Stimulated activated CD8-positive, alpha-beta memory T cell treated with anti-CD3 and anti-CD28 coated beads, Interleukin-15, amount 100 ng/mL, for 24 hours (primary cell): Measurements from ENCODE around the gene CLIC5.
"Not testable (repeated sequence)": the region's sequence is repeated elsewhere in the genome, so short reads cannot be mapped to it uniquely, and the experiment has no call there.

ENCODE experiments used
- DNase-seq: peaks from one replicate; pipeline ENCODE4 v3.0.0-alpha.2; 2020; ENCODE audit warnings: low read depth

CLIC5 gene

DNA sequence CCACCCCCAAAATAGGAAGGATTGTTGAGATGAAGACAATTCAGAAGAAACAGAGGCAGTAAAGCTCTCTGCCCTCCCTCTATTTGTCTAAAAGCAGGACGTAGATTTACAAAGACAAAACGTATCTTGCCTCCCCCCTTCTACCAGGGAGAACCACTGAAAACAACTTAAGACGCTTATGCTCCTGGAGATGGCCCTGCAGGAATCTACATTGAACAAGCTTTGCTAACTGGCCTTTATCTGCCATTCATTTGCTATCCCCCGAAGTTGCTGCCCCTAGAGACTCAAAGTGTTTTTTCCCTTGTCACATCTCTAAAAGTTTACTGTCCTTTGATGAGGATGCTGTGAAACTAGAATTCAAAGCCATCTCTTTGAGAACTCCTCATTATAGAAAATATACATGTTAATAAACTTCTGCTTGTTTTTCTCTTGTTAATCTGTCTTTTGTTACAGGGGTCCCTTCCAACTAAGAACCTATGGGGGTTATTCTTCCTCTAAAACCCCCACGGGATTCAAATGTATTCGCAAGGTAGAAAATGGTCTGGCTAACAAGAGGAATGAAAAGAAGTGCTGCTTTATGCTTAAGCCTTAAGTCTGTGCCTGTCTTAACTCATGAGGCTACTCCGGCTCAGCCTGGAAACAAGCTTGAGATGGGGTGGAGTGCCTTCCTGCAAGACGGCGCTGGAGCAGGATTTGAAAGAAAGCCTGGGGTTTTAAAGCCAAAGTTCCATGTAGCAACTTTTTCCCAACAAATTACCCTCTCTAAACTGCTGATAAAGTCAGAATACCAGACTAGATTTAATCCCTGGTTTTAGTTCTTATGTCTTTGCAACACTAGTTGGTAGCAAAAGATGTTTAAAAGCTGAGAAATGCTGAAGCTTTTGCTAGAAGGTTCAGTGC is 88.0 kb downstream of the CLIC5 start:
- no peak for DNase-seq

GRCh38 chr6:45926423-45926822 is 89.2 kb downstream of the CLIC5 start:
- not testable (repeated sequence) for DNase-seq

DNA sequence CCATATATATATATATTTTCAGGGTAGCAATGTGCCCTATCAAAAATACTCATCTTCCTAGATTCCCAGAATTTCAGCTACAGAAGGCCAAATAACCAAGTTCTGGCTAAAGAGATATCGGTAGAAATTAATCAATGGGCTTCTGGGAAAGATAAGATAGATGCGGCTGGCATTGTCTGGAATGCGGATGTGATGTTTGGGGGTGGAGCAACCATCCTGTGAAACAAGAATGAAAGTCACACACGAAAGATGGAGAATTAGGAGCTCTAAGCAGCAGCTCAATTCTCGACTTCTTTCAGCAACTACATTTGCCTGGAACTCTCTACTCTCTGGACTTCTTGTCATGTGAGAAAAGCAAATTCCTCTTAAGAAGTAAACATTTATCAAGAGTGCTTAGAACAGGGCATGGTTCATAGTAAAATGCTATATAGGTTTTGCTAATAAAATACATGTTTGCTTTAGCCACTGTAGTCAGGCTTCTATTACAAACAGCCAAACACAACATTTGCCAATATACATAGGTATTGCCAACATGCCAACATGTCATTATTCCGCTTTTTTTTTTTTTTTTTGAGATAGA is 90.8 kb downstream of the CLIC5 start:
- DNase-seq = no peak

GRCh38 chr6:45923831-45924391 is 91.7 kb downstream of the CLIC5 start:
- DNase-seq = no peak

GRCh38 chr6:45922728-45923351 is 92.8 kb downstream of the CLIC5 start:
- DNase-seq = peak; percentile 12

GRCh38 chr6:45921691-45922281 is 93.9 kb downstream of the CLIC5 start:
- DNase-seq = no peak

- DNase-seq = no peak
Measured at GRCh38 chr6:45920819-45921511, 94.7 kb downstream of the CLIC5 start.

DNA sequence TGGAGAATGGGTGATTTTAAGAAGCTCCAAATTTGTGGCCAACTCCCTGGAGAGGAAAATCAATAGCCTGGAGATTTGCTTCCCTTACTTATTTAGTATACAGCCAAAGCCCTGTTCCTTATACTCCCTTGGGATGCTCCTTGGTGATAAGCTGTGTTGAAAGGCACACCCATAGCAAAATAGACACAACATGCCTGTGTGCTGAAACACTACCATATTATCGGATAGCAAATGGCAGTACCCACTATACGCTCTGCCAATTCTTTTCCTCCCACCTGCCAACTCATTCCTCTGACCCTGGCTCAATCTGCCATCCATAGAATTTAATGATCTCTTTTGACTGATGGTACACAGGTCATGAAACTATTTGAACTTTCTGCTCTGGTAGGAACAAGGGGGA is 98.2 kb downstream of the CLIC5 start:
- DNase-seq = no peak

DNA sequence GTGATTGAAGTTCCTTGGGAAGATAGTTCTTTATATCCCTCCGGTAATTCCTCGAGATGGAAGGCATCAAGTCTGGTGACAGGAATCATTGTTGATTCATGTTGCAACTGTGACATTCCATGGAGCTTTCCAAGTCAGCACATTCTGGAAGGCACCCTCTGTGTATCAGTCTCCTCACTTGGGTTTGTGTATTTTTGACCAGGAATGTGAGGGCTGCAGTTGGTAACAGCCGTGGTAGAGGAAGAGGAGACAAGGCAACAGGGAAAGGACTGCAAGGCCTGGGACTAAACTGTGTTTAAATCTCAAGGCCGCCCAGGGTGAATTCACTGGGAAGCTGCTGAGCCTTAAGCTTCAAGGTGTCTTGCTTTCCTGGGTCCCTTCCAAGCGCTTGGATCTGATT is 99.0 kb downstream of the CLIC5 start:
- DNase-seq = no peak

- no peak for DNase-seq
Measured at GRCh38 chr6:45915780-45916468, 99.7 kb downstream of the CLIC5 start.

- DNase-seq = no peak
Measured at GRCh38 chr6:45911691-45912090, 104.0 kb downstream of the CLIC5 start.

GRCh38 chr6:45903959-45904358 is 111.7 kb downstream of the CLIC5 start:
- no peak for DNase-seq

DNA sequence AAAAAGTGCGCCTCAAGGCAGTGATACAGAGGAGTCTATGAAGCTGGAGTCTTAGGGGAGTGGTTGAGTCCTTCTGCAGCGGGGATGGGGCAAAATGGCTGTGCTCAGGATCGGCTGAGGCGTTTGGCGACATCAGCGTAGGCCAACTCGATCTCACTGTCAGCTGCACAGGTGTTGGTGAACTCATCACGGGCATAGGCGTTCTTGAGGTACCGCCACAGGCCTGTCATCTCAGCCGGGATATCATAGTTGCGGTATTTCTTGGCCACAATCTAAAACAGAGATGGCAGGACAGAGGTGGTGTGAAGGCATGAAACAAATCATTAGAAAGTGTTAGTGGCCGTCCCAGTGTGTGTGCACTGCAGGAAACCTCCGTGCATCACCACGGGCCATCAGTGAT is 112.7 kb downstream of the CLIC5 start:
- DNase-seq = no peak

DNA sequence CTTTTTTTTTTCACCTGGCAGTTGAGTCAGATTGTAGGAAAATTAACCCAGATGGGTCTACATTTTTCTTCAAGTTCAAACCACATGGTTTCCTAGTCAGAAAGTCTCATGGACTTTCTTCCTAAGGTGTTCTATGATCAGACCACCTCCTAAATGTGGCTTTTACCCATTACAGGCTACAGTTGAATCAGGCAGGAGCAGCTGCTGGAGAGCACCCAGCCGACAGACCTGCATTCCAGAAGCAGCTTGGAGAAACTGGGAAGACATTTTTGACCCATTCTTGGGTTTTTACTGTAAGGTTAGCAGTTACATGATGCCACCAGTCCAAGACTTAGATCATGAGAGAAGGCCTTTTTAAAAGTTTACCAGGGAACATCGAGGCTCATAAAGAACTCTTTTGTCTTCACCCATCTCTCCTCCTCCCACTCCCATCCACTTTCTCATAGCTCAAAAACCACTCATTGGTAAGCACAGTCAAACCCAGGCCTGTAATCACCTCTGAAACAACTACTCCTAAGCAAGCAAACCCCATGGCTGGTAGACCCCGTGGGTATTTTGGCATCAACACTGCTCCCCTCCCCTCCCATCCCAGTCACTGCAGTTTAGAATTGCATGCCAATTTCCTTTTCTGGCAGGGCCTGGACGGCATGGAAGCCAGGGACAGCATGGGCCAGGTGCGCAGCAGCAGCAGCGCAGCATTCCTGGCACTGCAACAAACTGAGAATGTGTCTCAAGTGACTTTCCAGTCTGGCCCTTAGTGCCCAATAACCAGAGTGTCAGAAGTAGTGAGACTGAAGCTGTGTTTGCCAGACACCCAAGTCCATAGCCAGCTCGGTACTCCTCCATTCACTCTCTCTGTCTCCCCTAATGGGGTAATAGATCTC is 113.7 kb downstream of the CLIC5 start:
- DNase-seq = no peak

GRCh38 chr6:45900808-45901752 is 114.6 kb downstream of the CLIC5 start:
- no peak for DNase-seq

DNA sequence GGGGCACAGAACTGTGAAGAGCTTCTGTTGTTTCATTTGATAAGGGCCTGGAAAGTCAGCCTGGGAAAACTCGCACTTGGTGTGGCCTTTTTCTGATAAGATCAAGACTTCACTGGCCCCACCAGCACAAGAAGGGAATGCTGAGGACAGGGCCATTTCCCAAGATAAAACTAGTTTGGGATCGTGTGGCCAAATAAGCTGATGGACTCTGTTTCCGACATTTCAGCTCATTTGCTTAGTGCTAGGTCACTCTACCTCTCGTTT is 116.0 kb downstream of the CLIC5 start:
- no peak for DNase-seq

DNA sequence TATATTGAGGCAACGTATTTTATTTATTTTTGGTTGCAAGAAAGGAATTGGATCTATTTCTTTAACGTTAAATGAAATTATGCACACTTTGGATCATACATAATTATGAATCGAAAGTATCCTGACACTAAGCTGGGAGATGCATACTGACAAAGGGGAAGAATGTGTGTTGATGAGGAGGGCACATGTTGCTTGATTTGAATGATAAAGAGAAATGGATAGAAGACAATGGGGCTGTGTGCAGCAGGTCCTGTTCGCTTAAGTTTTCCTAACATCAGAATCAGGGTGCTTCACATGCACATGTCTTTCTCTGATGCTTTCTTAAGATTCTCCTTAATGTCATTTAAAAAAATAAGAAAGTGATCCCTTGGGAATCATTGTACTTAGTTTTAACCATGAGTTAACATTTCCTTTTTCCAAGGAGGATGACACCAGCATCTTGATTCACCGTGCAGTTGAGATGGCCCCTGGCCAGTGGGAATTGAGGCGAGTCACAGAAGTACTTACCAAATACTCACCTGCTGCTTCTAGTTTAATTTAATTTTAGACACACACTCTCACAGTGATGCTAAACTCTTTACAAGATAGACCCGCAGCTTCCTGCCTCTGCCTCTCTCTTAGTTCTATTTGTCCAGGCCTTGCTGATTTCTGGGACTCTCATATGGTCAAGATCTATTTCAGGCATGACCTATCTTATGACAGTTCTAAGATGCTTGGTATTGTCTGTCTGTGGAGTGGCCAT is 116.5 kb downstream of the CLIC5 start:
- no peak for DNase-seq

DNA sequence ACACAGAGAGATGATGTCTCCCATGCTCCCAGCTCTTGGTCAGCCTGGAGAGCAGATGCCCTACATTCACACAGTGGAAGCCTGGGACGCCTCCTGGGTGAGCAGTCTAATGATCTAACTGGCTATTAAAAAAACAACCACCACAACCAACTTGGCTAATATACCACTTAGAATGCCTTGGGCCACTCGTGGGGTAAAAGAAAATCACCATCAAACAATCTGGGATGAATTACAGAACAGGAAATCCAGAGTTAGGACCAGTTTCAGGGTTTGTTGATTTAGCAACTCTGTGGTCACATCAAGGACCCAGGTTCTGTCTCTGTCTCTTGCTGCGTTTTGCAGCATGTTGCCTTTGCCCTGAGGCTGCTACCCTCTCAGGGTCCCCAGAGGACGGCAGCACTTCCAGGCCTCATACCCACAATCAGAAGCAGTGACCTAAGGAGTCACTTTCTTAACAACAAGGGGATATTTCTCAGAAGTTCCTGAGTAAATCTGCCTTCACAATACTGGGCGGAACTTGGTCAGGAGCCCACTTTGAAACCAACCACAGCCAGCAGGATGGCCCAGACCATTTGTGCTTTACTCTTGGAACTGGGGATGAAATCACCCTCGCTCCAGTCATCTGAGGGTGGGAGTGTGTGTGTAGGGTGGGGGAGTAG is 118.7 kb downstream of the CLIC5 start:
- no peak for DNase-seq
